HepG2 (cell line): ENCODE results near the gene TRIM67. TPM values are rescaled to one million over a fixed set of nuclear protein-coding genes. Genes with fewer than 3 reads are reported as not detected.

Source experiments
- FOXA3 ChIP-seq: IDR thresholded peaks from 2 replicates; pipeline ENCODE4 v1.6.1; 2016; ENCODE audit warnings: missing genetic modification reagents, missing compliant biosample characterization
- FOXP4 ChIP-seq: sonication (generic); formaldehyde crosslinking; IDR thresholded peaks from 2 replicates; pipeline ENCODE4 v1.4.0; 2020; ENCODE audit warnings: missing genetic modification reagents
- KDM2A ChIP-seq: sonication (generic); formaldehyde crosslinking; IDR thresholded peaks from 2 replicates; pipeline ENCODE4 v1.4.0; 2020; ENCODE audit warnings: low read depth, missing genetic modification reagents, borderline replicate concordance
- ZNF609 ChIP-seq: sonication (generic); formaldehyde crosslinking; IDR thresholded peaks from 2 replicates; pipeline ENCODE4 v1.4.0; 2020; ENCODE audit warnings: mild to moderate bottlenecking, missing genetic modification reagents, borderline replicate concordance
- polyA plus RNA-seq, 8 experiments: library from polyadenylated mRNA; depleted of rRNA in 3 of 8; stranded (reverse) in 7 of 8; unstranded in 1 of 8; fragments of >200 nt; fragmentation: Illumina TruSeq in 4 of 8; extraction: Trizol in 4 of 8; gene quantifications; 2 replicates each; pipeline versions ENCODE4 v1.2.1 to v1.2.3, GENCODE V29; 2011 to 2016; ENCODE audit warnings: low read depth in 4 of 8, missing spikeins in 1 of 8, mixed read lengths in 1 of 8; ENCODE audit not compliant: insufficient read depth in 1 of 8
- total RNA-seq, 5 experiments: library from RNA; depleted of rRNA; stranded (reverse); fragments of >200 nt; fragmentation: Illumina TruSeq; extraction: Trizol; gene quantifications; 2 replicates each; pipeline ENCODE4 v1.2.3, GENCODE V29; 2016; ENCODE audit warnings: low read depth in 1 of 5

Gene TRIM67
- total and polyA plus RNA-seq, 2 of the 13 experiments (the other 11 are each of a cell fraction or from before 2014, with no cell fraction given): not detected

GRCh38 chr1:231219422-231220401 lies 57.9 kb downstream of the TRIM67 start (continued):
- peak; percentile 47; the same call in 1 of the 2 replicates for TF ChIP-seq ZNF609 (CRISPR knock-in tag)
- TF ChIP-seq KDM2A (CRISPR knock-in tag): no peak
- TF ChIP-seq FOXA3: peak; percentile 70
- peak; percentile 69; the same call in 1 of the 2 replicates for TF ChIP-seq FOXP4 (CRISPR knock-in tag)
